ENCODE results near the gene ADPRM.
"Not testable (repeated sequence)": the region's sequence is repeated elsewhere in the genome, so short reads cannot be mapped to it uniquely, and the experiment has no call there.

ADPRM gene

DNA sequence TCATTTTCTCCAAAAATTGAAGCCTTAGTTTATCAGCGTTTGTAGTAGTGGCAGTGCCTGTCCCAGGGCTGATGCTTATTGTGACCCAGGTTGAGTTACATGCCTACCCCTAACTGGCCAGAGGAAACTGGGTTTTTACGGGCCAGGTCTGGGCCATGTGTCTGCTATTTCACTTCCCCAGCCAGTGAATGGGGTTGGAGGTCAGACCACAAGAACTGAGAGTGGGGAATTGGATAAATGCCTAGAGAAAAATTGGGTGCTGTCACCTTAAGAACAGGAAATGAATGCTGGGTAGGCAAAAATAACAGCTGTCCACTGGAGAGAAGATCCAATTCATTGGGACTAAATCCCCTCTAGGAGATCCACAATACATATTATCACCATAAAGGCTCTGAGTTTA is 5.2 kb downstream of the ADPRM start:
- peak; percentile 22 for DNase-seq

DNA sequence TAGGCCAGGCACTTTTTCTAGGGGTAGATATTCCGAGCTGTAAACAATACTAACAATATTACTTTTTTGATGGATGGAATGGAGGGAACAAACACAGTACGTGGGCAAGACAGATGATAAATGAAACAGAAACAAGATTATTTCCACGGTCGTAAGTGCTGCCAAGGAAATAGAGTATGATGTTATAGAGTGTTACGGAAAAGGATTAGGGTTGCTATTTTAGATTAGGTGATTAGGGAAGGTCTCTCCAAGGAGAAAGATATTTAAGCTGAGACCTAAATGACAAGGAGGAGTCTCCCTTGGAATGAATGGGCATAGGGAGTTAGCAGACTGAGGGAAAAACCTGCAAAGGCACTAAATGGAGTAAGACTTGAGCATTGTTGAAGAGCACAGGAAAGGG is 8.3 kb downstream of the ADPRM start:
- DNase-seq: no peak

DNA sequence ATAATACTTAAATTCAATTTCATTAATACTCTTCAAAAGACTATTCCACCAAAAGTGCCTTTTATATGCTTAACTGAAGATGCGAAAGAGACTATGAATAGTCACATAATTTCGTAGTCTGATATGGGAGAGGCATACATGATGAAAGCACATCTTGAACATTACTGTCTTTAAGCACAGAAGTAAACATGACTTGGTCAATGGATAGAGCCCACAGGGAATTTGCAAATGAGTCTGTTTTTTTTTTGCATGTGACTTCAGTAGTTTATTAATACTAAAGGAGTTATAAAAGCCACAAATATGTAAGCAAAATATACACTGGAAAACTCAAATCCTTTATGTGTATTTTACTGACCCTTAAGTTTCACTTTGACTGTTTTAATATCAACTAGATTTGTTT is 15.9 kb downstream of the ADPRM start:
- DNase-seq: no peak

DNA sequence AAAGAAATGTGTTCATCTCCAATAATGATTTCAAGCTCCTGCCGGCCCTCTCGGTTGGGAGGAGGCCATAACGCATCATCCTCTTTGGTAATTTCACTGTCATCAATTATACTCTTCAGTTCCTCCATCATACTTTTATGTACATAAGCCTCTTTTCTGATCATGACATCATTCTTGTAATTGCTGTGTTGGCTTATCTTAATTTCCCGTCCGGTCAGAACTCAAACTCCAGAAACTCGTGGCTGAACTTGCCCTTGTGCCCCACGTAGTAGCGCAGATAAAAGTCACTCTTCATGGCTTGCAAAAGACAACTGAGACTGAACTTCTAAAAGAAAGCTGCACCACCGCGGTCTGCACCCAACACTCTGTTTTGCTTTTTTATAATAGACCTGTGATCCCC is 18.8 kb downstream of the ADPRM start:
- no peak for DNase-seq

DNA sequence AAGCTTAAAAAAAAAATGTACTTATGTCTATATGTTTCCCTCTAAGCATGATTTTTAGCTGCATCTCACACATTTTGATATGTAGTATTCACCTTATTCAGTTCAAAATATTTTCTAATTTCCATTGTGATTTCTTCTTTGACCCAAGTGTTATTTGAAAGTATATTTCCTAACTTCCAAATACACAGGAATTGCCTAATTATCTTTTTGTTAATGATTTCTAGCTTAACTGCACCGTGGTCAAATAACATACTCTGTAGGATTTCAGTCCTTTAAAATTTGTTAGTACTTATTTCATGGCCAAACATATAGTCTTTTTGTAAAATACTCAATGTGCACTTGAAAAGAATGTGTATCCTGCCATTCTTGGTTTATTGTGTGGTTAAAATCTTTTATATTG is 21.2 kb downstream of the ADPRM start:
- DNase-seq: no peak

DNA sequence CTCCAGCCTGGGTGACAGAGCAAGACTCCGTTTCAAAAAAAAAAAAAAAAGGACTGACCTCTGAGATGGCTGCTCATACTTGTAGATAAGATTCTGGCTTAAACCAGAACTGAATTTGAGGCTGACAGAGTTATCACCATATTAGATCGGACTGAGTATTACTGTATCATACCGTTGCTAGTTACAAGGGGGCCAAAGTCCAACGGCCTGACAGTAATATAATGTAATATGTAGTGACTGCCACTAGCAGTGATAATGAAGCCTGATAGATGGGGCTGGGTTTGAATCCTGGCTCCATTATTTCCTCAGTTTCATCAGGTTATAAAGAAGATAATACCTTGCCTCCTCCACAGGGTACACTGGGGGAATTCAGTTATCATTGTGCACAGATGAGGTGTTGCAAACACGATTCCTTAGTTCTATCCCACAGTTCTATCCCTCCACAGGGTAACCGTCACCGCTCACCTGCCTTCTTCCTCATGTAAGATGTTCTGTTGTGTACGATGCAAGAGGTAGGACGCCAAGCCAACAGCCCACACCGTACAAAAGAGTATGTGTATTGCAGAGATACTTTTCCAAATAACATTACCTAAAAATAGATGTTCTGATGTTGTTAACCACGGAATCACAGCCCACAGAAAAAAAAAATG is 27.3 kb downstream of the ADPRM start:
- DNase-seq: no peak

DNA sequence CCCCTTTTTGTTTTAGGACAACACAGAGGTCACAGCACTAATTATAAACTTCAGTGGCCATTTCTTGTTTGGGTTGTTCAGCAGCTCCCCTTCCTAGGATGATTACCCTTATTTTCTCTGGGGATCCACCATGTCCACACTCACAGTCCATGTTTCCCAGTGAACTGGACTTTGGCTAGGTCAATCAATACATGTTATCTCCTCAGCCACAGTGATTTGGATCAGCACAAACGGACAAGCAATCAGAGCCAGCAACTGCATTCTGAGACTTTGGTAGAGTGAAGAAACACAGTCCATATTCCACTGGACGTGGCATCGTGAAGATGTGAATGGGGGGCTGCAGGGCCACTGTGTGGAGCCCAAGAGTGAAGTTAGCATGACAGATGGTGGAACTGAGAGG is 27.9 kb downstream of the ADPRM start:
- no peak for DNase-seq

DNA sequence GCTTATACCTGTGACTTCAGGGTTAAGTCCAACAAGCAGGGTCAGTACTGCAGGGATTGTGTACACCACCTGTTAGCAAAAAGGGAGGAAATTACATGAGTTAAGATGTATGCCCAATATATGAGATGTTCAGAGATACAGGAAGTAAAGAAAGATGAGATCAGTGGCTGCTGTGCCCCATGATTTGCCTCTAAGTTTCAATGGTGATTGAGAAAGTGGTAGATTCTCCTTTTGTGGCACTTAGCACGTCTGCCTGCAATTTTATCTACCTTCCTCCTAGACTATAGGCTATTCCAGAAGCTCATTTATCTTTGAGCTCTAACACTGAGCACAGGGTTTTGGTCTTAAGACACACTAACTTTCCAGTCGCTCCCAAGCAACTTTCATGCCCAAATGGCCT is 28.8 kb downstream of the ADPRM start:
- no peak for DNase-seq

DNA sequence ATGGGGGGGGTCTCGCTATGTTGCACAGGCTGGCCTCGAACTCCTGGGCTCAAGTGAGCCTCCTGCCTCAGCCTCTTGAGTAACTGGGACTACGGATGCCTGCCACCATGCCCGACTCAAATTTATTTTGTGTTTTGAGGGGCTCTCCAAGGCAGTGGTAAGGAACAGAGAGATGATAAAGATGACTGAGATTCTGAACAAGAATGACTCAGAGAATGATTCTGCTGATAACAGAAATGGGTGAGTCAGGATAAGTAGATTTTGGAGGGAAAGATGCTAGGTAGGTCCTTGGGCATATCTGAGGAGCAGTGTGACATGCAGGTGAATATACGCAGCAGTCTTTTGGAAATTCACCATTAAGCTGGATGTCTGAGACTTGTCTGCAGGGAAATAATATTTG is 29.8 kb downstream of the ADPRM start:
- no peak for DNase-seq

DNA sequence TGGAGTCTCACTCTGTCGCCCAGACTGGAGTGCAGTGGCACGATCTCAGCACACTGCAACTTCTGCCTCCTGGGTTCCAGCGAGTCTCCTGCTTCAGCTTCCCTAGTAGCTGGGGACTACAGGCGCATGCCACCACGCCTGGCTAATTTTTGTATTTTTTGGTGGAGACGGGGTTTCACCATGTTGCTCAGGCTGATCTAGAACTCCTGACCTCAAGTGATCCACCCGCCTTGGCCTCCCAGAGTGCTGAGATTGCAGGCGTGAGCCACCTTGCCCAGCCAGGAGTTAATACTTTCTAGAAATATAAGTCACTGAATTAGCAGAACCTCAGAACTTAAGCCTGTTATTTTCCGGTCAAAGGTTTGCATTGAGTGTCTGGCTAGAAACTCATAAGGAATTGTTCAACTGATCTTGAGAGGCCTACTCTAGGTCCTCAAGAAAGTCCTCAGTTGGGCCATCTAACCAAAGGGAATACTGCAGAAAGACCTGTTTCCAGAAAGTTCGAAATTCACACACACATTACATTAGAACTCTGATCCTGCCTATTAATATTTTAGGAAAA is 31.0 kb downstream of the ADPRM start:
- DNase-seq: no peak

DNA sequence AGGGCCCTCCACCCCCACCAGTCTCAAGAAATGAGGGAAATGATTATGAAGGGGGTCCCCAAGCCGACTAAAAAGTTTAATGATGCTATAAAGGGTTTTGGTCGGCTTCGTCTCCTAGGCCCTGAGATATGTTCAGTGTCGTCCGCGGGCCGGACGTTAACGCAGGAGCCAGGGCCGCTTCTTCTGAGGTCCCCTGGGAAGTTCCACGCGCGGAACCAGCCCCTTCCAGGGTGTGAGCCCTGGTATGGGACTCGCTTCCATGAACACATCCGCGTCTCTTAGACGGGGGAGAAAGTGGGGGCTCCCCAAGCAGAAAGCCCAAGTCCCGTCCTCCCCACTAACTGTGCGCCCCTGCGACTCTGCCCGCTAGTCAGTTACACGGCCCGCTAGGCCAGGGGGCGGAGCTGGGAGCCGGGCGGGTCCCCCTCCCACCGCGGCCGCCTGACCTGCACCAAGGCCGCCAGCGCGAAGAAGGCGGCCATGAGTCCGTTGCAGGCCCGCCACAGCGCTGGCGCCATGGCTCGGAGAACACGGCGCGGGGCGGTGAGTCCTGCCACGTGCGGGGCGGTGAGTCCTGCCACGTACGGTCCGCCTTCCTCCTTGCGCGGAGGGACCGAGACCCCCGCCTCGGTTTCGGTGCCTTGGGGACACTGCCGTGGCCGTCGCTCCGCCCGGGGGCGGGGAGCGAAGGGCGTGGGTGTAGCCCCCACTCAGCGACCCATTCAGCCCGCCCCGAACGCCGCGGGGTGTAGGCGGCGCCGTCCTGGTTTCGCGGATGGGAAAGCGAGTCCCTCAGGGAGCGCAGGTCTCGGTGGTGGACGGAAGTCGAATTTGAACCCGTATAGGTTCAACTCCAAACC is 32.2 kb downstream of the ADPRM start, which contains the start of gene TMEM220:
TSS of gene TMEM220 (minus strand) at position 690 of the 860 bp plus-strand sequence. CDS start at position 518, 172 bp downstream.
- peak; percentile 62 for DNase-seq

DNA sequence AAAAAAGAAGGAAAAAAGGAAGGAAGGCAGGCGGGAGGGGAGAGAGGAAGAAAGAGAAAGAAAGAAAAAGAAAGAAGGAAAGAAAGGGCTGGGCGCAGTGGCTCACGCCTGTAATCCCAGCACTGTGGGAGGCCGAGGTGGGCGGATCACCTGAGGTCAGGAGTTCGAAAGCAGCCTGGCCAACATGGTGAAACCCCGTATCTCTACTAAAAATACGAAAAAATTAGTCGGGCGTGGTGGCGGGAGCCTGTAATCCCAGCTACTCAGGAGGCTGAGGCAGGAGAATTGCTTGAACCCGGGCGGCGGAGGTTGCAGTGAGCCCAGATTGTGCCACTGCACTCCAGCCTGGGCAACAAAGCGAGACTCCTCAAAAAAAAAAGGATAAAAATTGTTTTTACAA is 32.9 kb downstream of the ADPRM start:
- not testable (repeated sequence) for DNase-seq

DNA sequence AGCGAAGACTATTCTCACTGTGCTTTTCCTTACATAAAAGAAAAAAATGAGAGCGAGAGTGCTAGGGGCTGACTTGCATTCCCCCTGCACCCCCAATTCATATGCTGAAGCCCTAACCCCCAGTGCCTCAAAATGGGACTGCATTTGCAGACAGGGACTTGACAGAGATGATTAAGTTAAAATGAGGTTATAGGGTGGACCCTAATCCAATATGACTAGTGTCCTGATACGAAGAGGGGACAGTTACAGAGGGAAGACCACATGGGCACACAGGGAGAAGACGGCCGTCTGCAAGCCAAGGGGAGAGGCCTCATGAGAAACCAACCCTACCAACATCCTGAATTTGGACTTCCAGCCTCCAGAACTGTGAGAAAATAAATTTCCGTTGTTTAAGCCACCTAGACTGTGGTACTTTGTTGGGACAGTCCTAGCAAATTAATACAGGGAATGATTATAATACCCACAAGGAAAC is 34.0 kb downstream of the ADPRM start:
- DNase-seq: no peak

DNA sequence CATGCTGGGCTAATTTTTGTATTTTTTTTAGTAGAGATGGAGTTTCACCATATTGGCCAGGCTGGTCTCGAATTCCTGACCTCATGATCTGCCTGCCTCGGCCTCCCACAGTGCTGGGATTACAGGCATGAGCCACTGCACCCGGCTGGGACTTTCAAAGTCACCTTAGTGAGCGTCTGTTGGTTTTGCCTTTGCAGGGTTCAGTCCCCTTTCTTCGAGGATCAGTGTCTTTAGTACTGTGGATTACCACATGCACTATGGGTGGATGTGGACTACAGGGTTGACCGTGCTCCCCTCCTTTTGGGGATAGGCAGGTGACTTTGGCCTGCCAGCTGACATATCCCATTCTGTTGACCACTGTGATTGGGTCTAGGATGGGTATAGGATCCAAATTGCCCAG is 34.7 kb downstream of the ADPRM start:
- not testable (repeated sequence) for DNase-seq

DNA sequence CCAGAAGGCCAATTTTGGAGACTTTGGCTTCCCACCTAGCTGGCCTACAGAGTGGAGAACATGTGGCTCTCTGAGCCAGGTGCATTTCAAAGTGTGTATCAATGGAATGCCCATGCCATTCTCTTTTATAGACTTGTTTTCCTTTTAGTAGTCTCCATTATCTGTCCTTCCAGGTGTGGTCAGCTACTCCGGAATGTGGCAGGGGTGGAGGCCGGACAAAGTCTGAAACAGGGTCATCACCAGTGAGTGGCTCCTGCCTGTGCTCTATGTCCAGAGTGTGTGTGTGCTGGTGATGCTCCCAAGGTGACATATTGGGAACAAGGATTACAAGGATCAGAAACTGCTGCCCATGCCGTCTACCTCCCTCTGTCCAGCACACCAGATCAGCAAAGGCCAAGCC is 36.3 kb downstream of the ADPRM start:
- no peak for DNase-seq

DNA sequence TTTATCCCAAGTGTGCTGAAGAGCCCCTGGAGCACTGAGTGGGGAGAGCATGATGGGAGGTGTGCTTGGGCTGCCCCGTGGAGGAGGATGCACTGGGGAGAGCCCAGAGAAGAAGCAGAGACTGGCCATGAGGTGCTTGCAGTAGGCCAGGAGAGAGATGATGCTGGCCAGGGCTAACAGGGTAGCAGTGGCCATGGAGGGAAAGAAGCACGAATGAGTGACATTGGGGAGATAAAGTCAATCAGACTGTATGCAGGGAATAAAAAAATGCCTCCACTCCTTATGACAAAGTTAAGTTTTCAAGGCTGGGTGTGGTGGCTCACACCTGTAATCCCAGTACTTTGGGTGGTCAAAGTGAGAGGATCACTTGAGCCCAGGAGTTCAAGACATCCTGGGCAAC is 37.9 kb downstream of the ADPRM start:
- DNase-seq: no peak

DNA sequence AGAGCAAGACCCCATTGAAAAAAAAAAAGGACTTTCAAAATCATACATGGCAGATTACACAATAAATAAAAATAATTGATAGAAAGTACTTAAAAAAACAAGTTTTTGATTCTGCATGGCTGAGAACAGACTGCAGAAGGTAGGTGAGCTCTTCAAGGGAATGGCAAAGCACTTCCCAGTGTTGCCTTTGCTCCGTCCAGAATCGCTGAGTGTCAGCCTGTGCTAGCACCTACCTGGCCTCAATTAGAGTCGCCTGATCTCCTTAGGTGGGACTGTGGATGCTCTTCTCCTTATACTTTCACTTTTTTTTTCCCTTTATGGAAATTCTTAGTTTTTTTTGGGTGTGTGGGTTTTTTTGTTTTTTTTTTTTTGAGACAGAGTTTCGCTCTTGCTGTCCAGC is 38.4 kb downstream of the ADPRM start:
- no peak for DNase-seq

DNA sequence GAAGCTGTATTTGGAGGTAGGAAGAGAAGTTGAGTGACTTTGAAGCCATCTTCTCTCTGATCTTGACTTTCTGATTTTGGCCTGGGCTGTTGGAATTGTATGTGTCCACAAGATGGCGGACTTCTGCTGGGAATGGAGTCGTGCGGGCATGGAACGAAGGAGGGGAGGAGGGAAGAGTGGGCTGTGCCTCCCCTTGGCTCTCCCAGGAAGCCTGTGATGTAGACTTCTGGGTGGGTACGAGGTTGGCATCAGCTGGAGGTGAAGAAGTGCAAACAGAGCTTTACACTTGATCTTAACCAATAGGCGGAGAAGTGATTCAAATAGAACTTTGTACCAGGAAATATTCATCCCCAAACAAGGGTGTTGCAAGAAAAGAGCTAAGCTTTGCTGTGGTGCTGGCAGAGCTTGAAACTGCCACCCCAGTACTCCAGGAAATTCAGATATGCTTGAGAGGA is 39.8 kb downstream of the ADPRM start:
- DNase-seq: peak; percentile 69

DNA sequence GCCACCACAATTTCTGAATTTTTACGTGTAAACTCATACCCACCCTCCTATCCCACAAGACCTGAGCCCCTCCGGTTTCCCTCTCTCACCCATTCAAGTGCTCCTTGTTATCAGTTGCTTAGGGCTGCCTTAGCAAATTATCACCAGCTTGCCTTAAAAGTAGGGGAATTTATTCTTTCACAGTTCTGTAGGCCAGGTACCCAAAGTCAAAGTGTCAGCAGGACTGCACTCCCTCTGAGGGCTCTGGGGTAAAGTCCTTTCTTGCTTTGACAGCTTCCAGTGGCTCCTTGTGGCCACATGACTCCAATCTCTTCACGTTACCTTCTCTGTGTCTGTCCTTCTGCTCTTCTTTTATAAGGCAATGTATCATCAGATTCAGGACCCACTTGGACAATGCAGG is 40.3 kb downstream of the ADPRM start:
- no peak for DNase-seq

DNA sequence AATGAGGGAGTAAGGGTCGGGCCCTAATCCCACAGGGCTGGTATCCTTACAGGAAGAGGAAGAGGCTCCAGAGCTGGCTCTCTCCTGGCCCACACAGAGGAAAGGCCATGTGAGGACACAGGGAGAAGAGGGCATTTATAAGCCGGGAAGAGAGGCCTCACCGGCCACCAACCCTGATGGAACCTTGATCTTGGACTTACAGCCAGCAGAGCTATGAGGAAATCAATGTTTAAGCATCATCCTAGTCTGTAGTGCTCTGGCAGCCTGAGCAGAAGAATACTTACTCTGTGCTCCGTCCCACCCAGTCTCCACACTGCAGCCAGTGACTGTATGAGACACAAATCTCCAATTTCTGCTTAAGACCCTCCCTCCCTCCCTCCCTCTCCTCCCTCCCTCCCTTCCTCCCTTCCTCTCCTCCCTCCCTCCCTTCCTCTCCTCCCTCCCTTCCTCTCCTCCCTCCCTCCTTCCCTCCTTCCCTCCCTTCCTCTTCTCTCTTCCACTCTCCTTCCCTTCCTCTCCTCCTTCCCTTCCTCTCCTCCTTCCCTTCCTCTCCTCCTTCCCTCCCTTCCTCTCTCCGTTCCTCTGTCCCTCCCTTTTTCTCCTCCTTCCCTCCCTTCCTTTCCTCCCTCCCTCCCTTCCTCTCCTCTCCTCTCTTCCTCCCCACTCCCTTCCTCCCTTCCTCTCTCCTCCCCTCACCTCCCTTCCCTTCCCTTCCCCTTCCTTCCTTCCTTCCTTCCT is 41.3 kb downstream of the ADPRM start:
- DNase-seq: no peak

DNA sequence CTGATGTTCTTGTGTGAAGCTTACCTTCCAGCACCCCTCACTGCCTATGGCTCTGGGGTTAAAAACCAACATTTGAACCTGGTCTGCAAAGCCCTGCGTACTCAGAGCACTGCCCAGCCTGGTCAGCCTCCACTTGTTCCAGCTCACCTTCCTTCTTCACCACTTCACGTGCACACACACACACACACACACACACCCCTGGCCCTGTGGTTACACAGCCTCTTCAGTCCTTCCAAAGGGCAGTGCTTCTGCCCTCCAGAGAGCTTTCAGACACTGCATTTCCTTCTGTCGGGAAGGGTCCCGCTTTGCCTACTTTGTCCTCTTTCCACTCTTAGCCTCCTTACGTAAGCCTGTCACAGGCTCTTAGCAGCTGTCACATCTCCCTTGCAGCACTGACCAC is 42.0 kb downstream of the ADPRM start:
- DNase-seq: no peak

DNA sequence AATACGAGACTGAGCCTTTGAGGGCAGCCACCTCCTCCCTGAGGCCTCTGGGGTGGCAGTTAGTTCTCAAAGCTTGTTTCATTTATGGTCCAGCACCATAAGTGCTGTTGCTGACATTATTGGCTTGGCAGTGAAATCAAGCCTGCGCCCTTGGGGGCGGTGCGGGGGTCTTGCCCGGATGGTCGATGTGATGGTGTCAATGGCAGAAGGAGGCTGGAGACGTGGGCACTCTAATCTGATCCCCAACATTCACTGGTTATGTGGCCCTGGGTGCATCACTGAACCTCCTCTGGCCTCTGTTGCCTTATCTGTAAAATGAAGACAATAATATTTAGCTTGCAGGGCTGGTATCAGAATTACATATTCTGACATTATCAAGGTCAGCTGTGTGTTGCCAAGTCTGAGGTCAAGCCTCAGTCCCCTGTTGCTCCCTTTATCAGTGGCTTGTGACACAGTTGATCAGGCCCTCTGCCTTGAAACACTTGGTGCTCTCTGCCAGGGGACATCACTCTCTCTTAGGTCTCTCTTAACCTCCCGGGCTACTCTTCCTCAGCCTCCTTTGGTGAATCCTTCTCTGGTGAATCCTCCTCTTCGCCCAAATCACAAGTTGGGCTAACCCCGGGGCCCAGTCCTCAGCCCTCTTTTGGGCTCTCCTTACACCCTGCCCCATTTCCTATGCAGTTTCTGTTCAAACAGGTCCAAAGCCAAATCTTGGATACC is 44.2 kb downstream of the ADPRM start:
- peak; percentile 57 for DNase-seq

DNA sequence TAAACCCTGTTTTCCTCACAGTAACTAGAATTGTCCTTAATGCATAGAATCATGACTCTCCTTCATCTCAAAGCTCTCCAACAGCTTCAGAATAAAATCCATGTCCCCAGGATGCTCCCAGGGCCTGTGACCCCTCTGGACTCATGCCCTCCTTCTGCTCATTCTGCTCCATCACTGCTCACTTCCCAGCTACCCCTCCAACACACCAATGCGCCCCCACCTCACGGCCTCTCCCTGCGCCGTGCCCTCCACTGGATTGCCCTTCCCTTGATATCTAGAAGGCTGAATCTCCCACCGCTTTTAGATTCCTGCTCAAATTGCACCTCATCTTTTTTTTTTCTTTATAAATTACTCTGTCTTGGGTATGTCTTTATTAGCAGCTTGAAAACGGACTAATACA is 45.0 kb downstream of the ADPRM start:
- no peak for DNase-seq
